GM21367 (cell line): ENCODE data around the gene CNTF.

Experiments
- ATAC-seq: cut with Tn5 transposase; IDR thresholded peaks from one replicate; pipeline ENCODE4 v1.9.1; 2021; ENCODE audit not compliant: unreplicated experiment

Gene CNTF

GRCh38 chr11:58641803-58642581 is 19.5 kb downstream of the CNTF start:
- ATAC-seq = no peak

- ATAC-seq = no peak
These were observed 23.4 kb downstream of the CNTF start for GRCh38 chr11:58645854-58646253.

- peak; percentile 87 for ATAC-seq
These were observed 24.8 kb downstream of the CNTF start for GRCh38 chr11:58647141-58647699.

GRCh38 chr11:58647866-58648265 is 25.4 kb downstream of the CNTF start:
- no peak for ATAC-seq

GRCh38 chr11:58649623-58650022 is 27.2 kb downstream of the CNTF start:
- no peak for ATAC-seq

- ATAC-seq = no peak
These were observed 28.0 kb downstream of the CNTF start for GRCh38 chr11:58650496-58650895.

GRCh38 chr11:58652726-58653280 is 30.3 kb downstream of the CNTF start:
- no peak for ATAC-seq

GRCh38 chr11:58654079-58654907 is 31.8 kb downstream of the CNTF start:
- peak; percentile 79 for ATAC-seq

GRCh38 chr11:58654908-58655296 is 32.4 kb downstream of the CNTF start:
- no peak for ATAC-seq

- no peak for ATAC-seq
These were observed 33.9 kb downstream of the CNTF start for GRCh38 chr11:58656348-58656747.

GRCh38 chr11:58658623-58659022 is 36.2 kb downstream of the CNTF start:
- ATAC-seq = no peak

GRCh38 chr11:58659404-58659803 is 36.9 kb downstream of the CNTF start:
- ATAC-seq = no peak

- no peak for ATAC-seq
These were observed 37.6 kb downstream of the CNTF start for GRCh38 chr11:58659910-58660570.

- ATAC-seq = no peak
These were observed 49.6 kb downstream of the CNTF start for GRCh38 chr11:58671983-58672633.

- ATAC-seq = no peak
These were observed 52.1 kb downstream of the CNTF start for GRCh38 chr11:58674609-58675008.
